Right renal pelvis (tissue), 4 donors: ENCODE results near the gene STRADB. TPM values are rescaled to one million over a fixed set of nuclear protein-coding genes. Genes with fewer than 3 reads are reported as not detected.
"Not testable (repeated sequence)": the region's sequence is repeated elsewhere in the genome, so short reads cannot be mapped to it uniquely, and the experiment has no call there.

Experiments
- DNase-seq, 4 donors: peaks; one replicate each; pipeline ENCODE4 v3.0.0-alpha.2; 2013; ENCODE audit warnings: low read depth in 4 of 4, low spot score in 3 of 4, missing footprints in 1 of 4
- polyA plus RNA-seq, 4 donors: library from polyadenylated mRNA; unstranded; fragments of 120-200 nt; gene quantifications; one replicate each; pipeline ENCODE4 v1.2.1, GENCODE V29; 2013; ENCODE audit not compliant: insufficient read length in 4 of 4

Gene STRADB
- polyA plus RNA-seq, 4 donors, result 72.1 to 99.2 (median 90.8) TPM

- not testable (repeated sequence) for DNase-seq
These were observed 21.7 kb upstream of the STRADB start for GRCh38 chr2:201429835-201430234.

DNA sequence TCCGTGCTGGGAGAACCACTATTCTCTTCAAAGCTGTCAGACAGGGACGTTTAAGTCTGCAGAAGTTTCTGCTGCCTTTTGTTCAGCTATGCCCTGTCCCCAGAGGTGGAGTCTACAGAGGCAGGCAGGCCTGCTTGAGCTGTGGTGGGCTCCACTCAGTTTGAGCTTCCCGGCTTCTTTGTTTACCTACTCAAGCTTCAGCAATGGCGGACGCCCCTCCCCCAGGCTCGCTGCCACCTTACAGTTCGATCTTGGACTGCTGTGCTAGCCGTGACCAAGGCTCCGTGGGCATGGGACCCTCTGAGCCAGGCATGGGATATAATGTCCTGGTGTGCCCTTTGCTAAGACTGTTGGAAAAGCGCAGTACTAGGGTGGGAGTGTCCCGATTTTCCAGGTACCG is 21.2 kb upstream of the STRADB start:
- DNase-seq, result not testable (repeated sequence)

GRCh38 chr2:201430839-201431238 is 20.7 kb upstream of the STRADB start:
- no peak for DNase-seq

DNA sequence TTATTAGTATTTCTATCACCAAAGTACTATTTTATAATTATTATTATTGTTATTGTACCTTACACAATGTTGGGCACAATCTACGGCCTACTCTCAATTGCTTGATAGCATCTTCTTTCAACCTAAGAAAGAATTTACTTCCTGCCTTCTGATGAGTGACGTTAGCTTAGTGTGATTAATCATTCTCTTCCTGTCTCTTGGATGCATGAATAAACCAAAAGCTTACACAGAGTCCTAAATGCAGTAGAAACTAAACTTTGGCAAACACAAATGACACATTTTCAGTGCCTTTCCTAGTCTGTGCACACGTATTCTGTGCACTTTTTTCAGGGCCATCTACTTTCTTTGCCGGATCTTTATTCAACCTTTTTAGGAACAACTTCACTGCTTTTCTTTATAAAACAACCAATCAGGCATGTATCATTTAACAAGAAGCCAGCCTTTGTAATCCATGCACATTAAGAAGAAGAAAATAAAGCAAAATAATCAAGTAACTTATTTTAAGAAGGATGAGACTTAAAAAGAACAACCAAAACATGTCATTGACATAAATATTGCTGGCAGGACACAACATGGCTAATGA is 19.4 kb upstream of the STRADB start:
- no peak for DNase-seq

- DNase-seq, result no peak
These were observed 18.7 kb upstream of the STRADB start for GRCh38 chr2:201432621-201433393.

GRCh38 chr2:201433394-201433995 is 18.0 kb upstream of the STRADB start:
- DNase-seq, result no peak

- DNase-seq, result no peak
These were observed 15.4 kb upstream of the STRADB start for GRCh38 chr2:201436141-201436540.

DNA sequence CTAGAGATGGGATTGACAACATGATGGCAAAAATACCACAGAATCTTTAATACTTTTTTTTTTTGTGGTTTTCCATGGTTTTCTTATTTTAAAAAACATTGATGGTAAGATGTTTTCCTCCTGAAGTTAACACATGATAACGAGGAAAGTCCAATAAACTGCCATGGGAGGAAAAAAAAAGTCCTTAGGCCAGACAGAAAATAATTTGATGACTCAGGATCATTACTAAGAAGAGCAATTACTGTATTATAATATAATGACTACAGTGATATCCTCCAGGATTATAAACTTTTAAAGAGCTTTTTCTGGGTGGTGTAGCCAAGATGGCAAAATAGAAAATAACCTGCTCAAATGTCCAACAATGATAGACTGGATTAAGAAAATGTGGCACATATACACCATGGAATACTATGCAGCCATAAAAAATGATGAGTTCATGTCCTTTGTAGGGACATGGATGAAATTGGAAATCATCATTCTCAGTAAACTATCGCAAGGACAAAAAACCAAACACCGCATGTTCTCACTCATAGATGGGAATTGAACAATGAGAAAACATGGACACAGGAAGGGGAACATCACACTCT is 12.1 kb upstream of the STRADB start:
- DNase-seq, result not testable (repeated sequence)

- DNase-seq, result no peak
These were observed 11.4 kb upstream of the STRADB start for GRCh38 chr2:201440182-201440581.

- DNase-seq, result no peak
These were observed 10.1 kb upstream of the STRADB start for GRCh38 chr2:201441409-201441808.

GRCh38 chr2:201444746-201445465 is 6.6 kb upstream of the STRADB start:
- no peak for DNase-seq

GRCh38 chr2:201447086-201447485 is 4.5 kb upstream of the STRADB start:
- no peak for DNase-seq

GRCh38 chr2:201448061-201448460 is 3.5 kb upstream of the STRADB start:
- DNase-seq, result no peak

- no peak for DNase-seq
These were observed 2.8 kb upstream of the STRADB start for GRCh38 chr2:201448701-201449100.

- DNase-seq, result no peak
These were observed 617 bp upstream of the STRADB start for GRCh38 chr2:201450954-201451291.

- no peak for DNase-seq
These were observed 750 bp downstream of the STRADB start for GRCh38 chr2:201452058-201452921.

DNA sequence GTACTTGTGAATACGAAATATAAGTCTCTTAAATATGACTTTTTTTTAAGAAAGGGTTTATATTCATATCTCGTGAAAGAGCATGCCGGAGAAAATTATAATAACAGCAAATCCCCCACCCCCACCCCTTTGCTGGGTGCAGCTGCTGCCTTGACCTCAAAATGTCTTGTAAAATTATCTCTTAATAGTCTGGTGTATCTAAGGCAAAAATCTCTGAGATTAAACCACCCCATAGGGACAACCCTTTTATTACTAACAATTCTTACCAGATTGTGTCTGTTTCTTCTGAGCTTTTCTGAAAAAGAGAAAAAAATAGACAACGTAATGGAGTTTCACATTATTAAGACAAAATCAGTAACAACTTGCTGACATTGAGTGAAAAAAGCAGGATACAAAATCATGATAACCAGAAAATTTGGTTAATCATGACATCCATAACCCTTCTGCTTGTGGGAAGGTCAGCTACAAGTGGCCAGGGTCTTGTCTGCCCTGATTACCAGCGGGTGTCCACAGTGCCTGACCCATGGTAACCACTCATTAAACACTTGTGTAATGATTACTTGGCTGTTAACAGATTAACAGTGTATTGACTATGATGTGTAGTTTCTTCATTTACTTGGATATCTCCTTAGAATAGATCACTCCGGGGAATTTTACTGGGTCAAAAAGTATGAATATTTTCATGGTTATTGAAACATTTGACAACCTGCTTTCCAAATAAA is 1.5 kb downstream of the STRADB start:
- no peak for DNase-seq

- no peak for DNase-seq
These were observed 6.8 kb downstream of the STRADB start for GRCh38 chr2:201458381-201458780.

GRCh38 chr2:201460532-201460931 is 9.0 kb downstream of the STRADB start:
- DNase-seq, result no peak
